NT2/D1 (cell line): ENCODE measurements around the gene BICD2.

Experiments used
- DNase-seq: peaks from one replicate; pipeline ENCODE4 v3.0.0-alpha.2; 2011; ENCODE audit warnings: low read depth, low spot score
- H3K27me3 ChIP-seq: 2 replicates; pipeline ENCODE4 v1.6.0; 2011; ENCODE audit warnings: mild to moderate bottlenecking; ENCODE audit not compliant: insufficient read length, insufficient read depth
- H3K36me3 ChIP-seq: 2 replicates; pipeline ENCODE4 v1.6.1; 2011; ENCODE audit warnings: mild to moderate bottlenecking, low read length, mixed read lengths; ENCODE audit not compliant: insufficient read depth, insufficient read length
- H3K4me1 ChIP-seq: 2 replicates; pipeline ENCODE4 v1.5.1; 2011; ENCODE audit not compliant: insufficient read depth, insufficient read length
- H3K4me3 ChIP-seq: 2 replicates; pipeline ENCODE4 v1.5.1; 2011; ENCODE audit warnings: low read depth; ENCODE audit not compliant: insufficient read length
- H3K9ac ChIP-seq: 2 replicates; pipeline ENCODE4 v1.6.0; 2011; ENCODE audit warnings: low read depth; ENCODE audit not compliant: insufficient read length
- H3K9me3 ChIP-seq: 2 replicates; pipeline ENCODE4 v1.5.1; 2011; ENCODE audit warnings: mild to moderate bottlenecking, low read length; ENCODE audit not compliant: insufficient read depth
- SUZ12 ChIP-seq: IDR thresholded peaks from 2 replicates; pipeline ENCODE4 v1.6.1; 2011; ENCODE audit not compliant: insufficient read length, insufficient read depth; ENCODE audit errors: extremely low read depth
- YY1 ChIP-seq: IDR thresholded peaks from 2 replicates; pipeline ENCODE4 v1.6.1; 2011; ENCODE audit not compliant: insufficient read length, insufficient read depth
- ZNF274 ChIP-seq: IDR thresholded peaks from 2 replicates; pipeline ENCODE4 v1.6.1; 2011; ENCODE audit warnings: mild to moderate bottlenecking, low read depth, low read length

The BICD2 gene

GRCh38 chr9:92752812-92753404, 11.7 kb downstream of the BICD2 start:
- TF ChIP-seq SUZ12: no peak
- TF ChIP-seq YY1: no peak
- TF ChIP-seq ZNF274: no peak
- H3K9ac ChIP-seq: no peak overlapping the region
- no peaks in the 10 kb centered on the region for H3K27me3 ChIP-seq
- DNase-seq: no peak
- H3K4me1 ChIP-seq: peaks cover 7% of the 10 kb centered on the region
- no peak overlapping the region for H3K4me3 ChIP-seq
- peaks cover 4% of the 10 kb centered on the region for H3K36me3 ChIP-seq
- no peaks in the 10 kb centered on the region for H3K9me3 ChIP-seq

- Histone ChIP-seq H3K4me1 (peaks cover 15% of the 10 kb centered on the region), H3K36me3 (peaks cover 4% of the 10 kb centered on the region), H3K9me3 (no peaks in the 10 kb centered on the region), H3K27me3 (no peaks in the 10 kb centered on the region), H3K4me3 (no peak overlapping the region), H3K9ac (no peak overlapping the region)
- DNase-seq: no peak
- TF ChIP-seq SUZ12 (no peak), ZNF274 (no peak), YY1 (no peak)
Measured at GRCh38 chr9:92749934-92750315, 14.7 kb downstream of the BICD2 start.

- Histone ChIP-seq H3K4me1 (peaks cover 15% of the 10 kb centered on the region), H3K36me3 (peaks cover 4% of the 10 kb centered on the region), H3K9ac (no peak overlapping the region), H3K9me3 (no peaks in the 10 kb centered on the region), H3K4me3 (no peak overlapping the region), H3K27me3 (no peaks in the 10 kb centered on the region)
- no peak for DNase-seq
- no peak for TF ChIP-seq ZNF274
- TF ChIP-seq SUZ12: no peak
Measured at GRCh38 chr9:92749071-92749933, 15.3 kb downstream of the BICD2 start.

- no peak overlapping the region for H3K9ac ChIP-seq
- H3K36me3 ChIP-seq: peaks cover 4% of the 10 kb centered on the region
Measured at GRCh38 chr9:92748233-92748497, 16.5 kb downstream of the BICD2 start.

GRCh38 chr9:92747459-92748232, 17.0 kb downstream of the BICD2 start:
- peak overlapping the region; percentile 34 for H3K9ac ChIP-seq
- no peaks in the 10 kb centered on the region for H3K9me3 ChIP-seq
- peaks cover 4% of the 10 kb centered on the region for H3K36me3 ChIP-seq
- H3K4me3 ChIP-seq: no peak overlapping the region
- H3K27me3 ChIP-seq: no peaks in the 10 kb centered on the region
- TF ChIP-seq ZNF274: no peak
- no peak for TF ChIP-seq YY1
- no peak for TF ChIP-seq SUZ12
- no peak for DNase-seq
- H3K4me1 ChIP-seq: peaks cover 15% of the 10 kb centered on the region

More at GRCh38 chr9:92748233-92748497, 16.5 kb downstream of the BICD2 start:
- Histone ChIP-seq H3K4me3 (no peak overlapping the region), H3K9me3 (no peaks in the 10 kb centered on the region), H3K27me3 (no peaks in the 10 kb centered on the region), H3K4me1 (peaks cover 15% of the 10 kb centered on the region)
- DNase-seq: no peak
- no peak for TF ChIP-seq ZNF274

GRCh38 chr9:92746567-92747458, 17.8 kb downstream of the BICD2 start:
- H3K4me3 ChIP-seq: no peak overlapping the region
- H3K9ac ChIP-seq: peak overlapping the region; percentile 34
- H3K36me3 ChIP-seq: peaks cover 4% of the 10 kb centered on the region
- no peaks in the 10 kb centered on the region for H3K9me3 ChIP-seq
- no peaks in the 10 kb centered on the region for H3K27me3 ChIP-seq
- H3K4me1 ChIP-seq: peaks cover 15% of the 10 kb centered on the region
- no peak for DNase-seq
- TF ChIP-seq YY1: no peak
- no peak for TF ChIP-seq SUZ12
- TF ChIP-seq ZNF274: no peak
